Measurements from ENCODE around the gene RGSL1.

- no peak for TF ChIP-seq CTCF (conservative IDR thresholded peaks at IDR 0.05; ENCODE audit: low read depth, low read length)
- TF ChIP-seq EZH2 (IDR thresholded peaks at IDR 0.05; ENCODE audit: borderline replicate concordance, low read depth, low read length, poor library complexity, severe bottlenecking): no peak
Observed at GRCh38 chr1:182495693-182496092, 45.7 kb downstream of the RGSL1 start.
